Suprapubic skin (tissue), 4 donors: Measurements from ENCODE around the gene FAM171A1. TPM values are rescaled to one million over a fixed set of nuclear protein-coding genes. Genes with fewer than 3 reads are reported as not detected.
"Not testable (repeated sequence)": the region's sequence is repeated elsewhere in the genome, so short reads cannot be mapped to it uniquely, and the experiment has no call there.

Experiments used
- DNase-seq, 2 donors: peaks; one replicate each; pipeline ENCODE4 v3.0.0-alpha.2; 2019; ENCODE audit warnings: low spot score in 2 of 2
- H3K27ac ChIP-seq: fragments of 200-600 bp; sonication (generic); one replicate; pipeline ENCODE4 v1.5.1; 2019
- H3K27me3 ChIP-seq: fragments of 200-600 bp; sonication (generic); one replicate; pipeline ENCODE4 v1.5.1; 2019
- H3K36me3 ChIP-seq: fragments of 200-600 bp; sonication (generic); one replicate; pipeline ENCODE4 v1.5.1; 2019
- H3K4me1 ChIP-seq: fragments of 200-600 bp; sonication (generic); one replicate; pipeline ENCODE4 v1.5.1; 2019
- H3K4me3 ChIP-seq: fragments of 200-600 bp; sonication (generic); one replicate; pipeline ENCODE4 v1.5.1; 2019; ENCODE audit warnings: mild to moderate bottlenecking
- H3K9me3 ChIP-seq: fragments of 200-600 bp; sonication (generic); one replicate; pipeline ENCODE4 v1.5.1; 2019
- EP300 ChIP-seq: sonication (generic); formaldehyde crosslinking; IDR thresholded peaks from one replicate; pipeline ENCODE4 v1.6.1; 2017; ENCODE audit warnings: antibody characterized with exemption
- POLR2A ChIP-seq, 2 donors: fragments of 450-650 bp; IDR thresholded peaks; one replicate each; pipeline ENCODE4 v1.6.1; 2017; ENCODE audit warnings: antibody characterized with exemption in 2 of 2, mild to moderate bottlenecking in 2 of 2, moderate library complexity in 2 of 2
- POLR2AphosphoS5 ChIP-seq, 3 donors: sonication (generic); formaldehyde crosslinking; IDR thresholded peaks; one replicate each; pipeline ENCODE4 v1.6.1; 2017; ENCODE audit warnings: antibody characterized with exemption in 3 of 3
- WGBS: methylation state at CpG from one replicate; pipeline ENCODE4 v1.1.5; 2018; 5-methylcytosine and 5-hydroxymethylcytosine counted together
- total RNA-seq, 4 donors: library from RNA; depleted of rRNA; stranded (reverse); fragments of >200 nt; gene quantifications; one replicate each; pipeline ENCODE4 v1.1.0, GENCODE V29; 2016
- TF ChIP-seq, protein P1 (sequence below), 2 donors: fragments of 200-600 bp in 1 of 2; fragments of 450-650 bp in 1 of 2; sonication (generic) in 1 of 2; IDR thresholded peaks; one replicate each; pipeline ENCODE4 v1.5.1; 2016 to 2019; ENCODE audit warnings: antibody characterized with exemption in 2 of 2, mild to moderate bottlenecking in 1 of 2, moderate library complexity in 1 of 2

The FAM171A1 gene
- total RNA-seq, 4 donors from 2014 or later = 2.8 to 7.0 (median 5.9) TPM

DNA sequence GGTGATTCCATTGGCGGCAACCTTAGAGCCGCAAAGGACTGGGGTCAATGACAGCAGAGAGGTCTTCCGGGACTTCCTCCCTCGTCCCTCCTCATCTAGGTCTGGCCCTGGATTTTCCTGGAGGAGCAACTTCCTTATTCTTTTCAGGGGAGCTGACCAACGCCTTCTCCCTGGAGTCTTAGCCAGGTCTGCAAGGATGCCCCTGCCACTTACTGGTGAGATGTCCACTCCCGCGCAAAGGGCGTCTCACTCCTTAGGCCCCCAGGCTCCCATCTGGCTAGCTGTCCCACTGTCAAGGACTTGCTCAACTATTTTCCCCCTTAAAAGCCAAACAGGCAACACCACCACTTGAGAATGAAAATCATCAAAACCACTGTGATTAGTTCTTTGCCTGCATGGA lies 160.6 kb downstream of the FAM171A1 start:
- Histone ChIP-seq H3K27me3 (no peaks in the 10 kb centered on the region), H3K4me3 (no peak overlapping the region), H3K36me3 (peaks cover 14% of the 10 kb centered on the region), H3K4me1 (peaks cover 6% of the 10 kb centered on the region), H3K27ac (no peak overlapping the region), H3K9me3 (no peaks in the 10 kb centered on the region)
- DNase-seq = no peak
- 92% methylated on average over 8 of the region's 8 CpGs for WGBS
- TF ChIP-seq, protein P1, sequence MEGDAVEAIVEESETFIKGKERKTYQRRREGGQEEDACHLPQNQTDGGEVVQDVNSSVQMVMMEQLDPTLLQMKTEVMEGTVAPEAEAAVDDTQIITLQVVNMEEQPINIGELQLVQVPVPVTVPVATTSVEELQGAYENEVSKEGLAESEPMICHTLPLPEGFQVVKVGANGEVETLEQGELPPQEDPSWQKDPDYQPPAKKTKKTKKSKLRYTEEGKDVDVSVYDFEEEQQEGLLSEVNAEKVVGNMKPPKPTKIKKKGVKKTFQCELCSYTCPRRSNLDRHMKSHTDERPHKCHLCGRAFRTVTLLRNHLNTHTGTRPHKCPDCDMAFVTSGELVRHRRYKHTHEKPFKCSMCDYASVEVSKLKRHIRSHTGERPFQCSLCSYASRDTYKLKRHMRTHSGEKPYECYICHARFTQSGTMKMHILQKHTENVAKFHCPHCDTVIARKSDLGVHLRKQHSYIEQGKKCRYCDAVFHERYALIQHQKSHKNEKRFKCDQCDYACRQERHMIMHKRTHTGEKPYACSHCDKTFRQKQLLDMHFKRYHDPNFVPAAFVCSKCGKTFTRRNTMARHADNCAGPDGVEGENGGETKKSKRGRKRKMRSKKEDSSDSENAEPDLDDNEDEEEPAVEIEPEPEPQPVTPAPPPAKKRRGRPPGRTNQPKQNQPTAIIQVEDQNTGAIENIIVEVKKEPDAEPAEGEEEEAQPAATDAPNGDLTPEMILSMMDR (IDR thresholded peaks at IDR 0.05) = no peak
- TF ChIP-seq POLR2AphosphoS5 (IDR thresholded peaks at IDR 0.05) = no peak
- TF ChIP-seq EP300 = no peak
- TF ChIP-seq POLR2A (IDR thresholded peaks at IDR 0.05) = no peak

DNA sequence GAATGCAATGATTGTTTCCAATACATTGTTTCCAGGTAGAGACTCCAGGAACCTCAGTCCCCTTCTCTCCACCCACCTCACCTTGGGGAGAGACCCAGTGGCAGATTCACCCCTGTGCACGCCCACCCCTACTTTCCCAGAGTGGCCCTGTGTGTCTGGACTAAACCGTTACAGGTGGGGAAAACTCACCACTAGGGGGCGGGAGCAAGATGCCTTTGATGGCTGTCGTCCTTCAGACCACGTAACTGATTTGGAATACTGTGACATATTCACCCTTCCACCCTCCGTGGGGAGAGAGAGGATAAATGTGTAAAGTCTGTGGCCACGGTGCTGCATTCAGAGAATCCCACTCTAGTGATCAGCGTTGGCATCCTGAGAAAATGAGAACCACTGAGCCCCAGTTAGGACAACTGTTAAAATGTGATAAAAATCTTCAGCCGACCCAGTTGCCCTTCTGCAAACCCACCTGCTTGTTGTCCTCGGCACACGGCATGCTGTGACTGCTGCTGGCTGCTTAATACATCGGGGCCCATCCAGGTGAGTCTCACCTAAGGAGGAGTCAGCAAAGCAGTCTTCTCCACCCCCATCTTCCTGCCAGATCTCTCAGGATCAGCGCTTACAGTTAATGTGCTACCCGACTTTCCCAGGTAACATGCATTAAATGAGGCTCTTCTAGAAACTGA lies 161.1 kb downstream of the FAM171A1 start:
- H3K9me3 ChIP-seq = no peaks in the 10 kb centered on the region
- H3K4me1 ChIP-seq = peaks cover 6% of the 10 kb centered on the region
- TF ChIP-seq, protein P1 (IDR thresholded peaks at IDR 0.05) = peak; percentile 50 to 79
- TF ChIP-seq EP300 = no peak
- DNase-seq = peak; percentile 80 to 90
- no peaks in the 10 kb centered on the region for H3K27me3 ChIP-seq
- H3K27ac ChIP-seq = no peak overlapping the region
- WGBS = 26% methylated on average over 14 of the region's 14 CpGs
- H3K4me3 ChIP-seq = no peak overlapping the region
- peaks cover 14% of the 10 kb centered on the region for H3K36me3 ChIP-seq

DNA sequence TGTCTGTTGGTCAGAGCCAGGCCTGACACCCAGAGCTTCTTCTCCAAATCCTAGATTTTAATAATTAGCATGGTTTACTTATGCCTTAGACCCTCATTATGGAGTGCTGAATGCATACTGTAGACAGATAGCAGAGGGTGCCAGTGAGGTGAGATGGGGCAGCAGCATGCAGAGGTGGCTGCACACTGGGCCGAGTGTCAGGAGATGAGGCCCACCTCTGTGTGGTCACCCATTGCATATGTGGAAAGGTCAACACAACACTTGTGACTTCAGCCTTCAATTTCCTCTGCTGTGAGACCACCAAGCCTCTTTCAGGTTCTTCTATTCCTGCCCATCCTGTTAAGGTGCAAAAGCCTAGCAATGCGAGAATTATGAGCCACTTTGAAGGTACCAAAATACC lies 162.9 kb downstream of the FAM171A1 start:
- no peak overlapping the region for H3K27ac ChIP-seq
- no peaks in the 10 kb centered on the region for H3K27me3 ChIP-seq
- peaks cover 6% of the 10 kb centered on the region for H3K4me1 ChIP-seq
- 97% methylated on average over 2 of the region's 2 CpGs for WGBS
- TF ChIP-seq POLR2A (IDR thresholded peaks at IDR 0.05) (no peak), POLR2AphosphoS5 (IDR thresholded peaks at IDR 0.05) (no peak), EP300 (no peak)
- TF ChIP-seq, protein P1 (IDR thresholded peaks at IDR 0.05) = no peak
- DNase-seq = no peak
- H3K9me3 ChIP-seq = no peaks in the 10 kb centered on the region
- peaks cover 3% of the 10 kb centered on the region for H3K36me3 ChIP-seq
- no peak overlapping the region for H3K4me3 ChIP-seq

DNA sequence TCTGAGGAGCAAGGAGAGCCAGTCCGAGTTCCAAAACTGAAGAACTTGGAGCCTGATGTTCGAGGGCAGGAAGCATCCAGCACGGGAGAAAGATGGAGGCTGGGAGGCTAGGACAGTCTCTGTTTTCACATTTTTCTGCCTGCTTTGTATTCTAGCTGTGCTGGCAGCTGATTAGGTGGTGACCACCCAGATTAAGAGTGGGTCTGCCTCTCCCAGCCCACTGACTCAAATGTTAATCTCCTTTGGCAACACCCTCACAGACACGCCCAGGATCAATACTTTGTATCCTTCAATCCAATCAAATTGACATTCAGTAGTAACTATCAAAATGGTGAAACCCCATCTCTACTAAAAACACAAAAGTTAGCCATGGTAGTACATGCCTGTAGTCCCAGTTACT lies 163.7 kb downstream of the FAM171A1 start:
- WGBS = 100% methylated on average over 4 of the region's 4 CpGs
- H3K4me3 ChIP-seq, H3K36me3 ChIP-seq, H3K4me1 ChIP-seq, H3K9me3 ChIP-seq, H3K27ac ChIP-seq, H3K27me3 ChIP-seq: not testable (repeated sequence)
- DNase-seq = peak in 1 of 2 donors; percentile 18

DNA sequence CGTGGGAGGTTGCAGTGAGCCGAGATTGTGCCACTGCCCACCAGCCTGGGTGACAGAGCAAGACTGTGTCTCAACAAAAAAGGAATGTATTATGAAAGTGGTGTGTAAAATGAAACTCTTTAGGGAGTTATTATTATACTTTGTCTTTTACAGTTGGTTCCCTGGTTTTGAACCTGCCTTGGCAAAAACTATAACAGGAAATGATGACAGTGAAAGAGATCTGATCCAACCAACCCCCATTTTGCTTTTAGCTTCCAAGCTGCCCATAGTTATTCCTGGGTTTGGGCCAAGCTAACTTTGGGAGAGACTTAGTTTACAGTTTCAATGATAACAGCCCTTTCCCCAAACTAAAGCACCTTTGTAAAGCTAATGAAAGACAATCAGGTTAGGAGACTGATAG lies 168.4 kb downstream of the FAM171A1 start:
- no peaks in the 10 kb centered on the region for H3K4me1 ChIP-seq
- no peak for TF ChIP-seq POLR2A (IDR thresholded peaks at IDR 0.05)
- no peak for TF ChIP-seq EP300
- TF ChIP-seq POLR2AphosphoS5 (IDR thresholded peaks at IDR 0.05) = no peak
- TF ChIP-seq, protein P1 (IDR thresholded peaks at IDR 0.05) = no peak
- WGBS = 90% methylated on average over 2 of the region's 2 CpGs

DNA sequence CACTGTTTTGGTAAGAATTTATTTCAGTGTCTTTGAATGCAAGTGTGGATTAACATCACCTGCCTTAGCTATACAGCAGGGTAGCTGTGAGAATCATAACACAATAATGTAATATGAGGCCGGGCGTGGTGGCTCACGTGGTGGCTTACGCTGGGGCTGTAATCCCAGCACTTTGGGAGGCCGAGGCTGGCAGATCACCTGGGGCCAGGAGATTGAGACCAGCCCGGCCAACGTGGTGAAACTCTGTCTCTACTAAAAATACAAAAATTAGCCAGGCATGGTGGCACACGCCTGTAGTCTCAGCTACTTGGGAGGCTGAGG lies 168.8 kb downstream of the FAM171A1 start:
- not testable (repeated sequence) for H3K9me3 ChIP-seq, H3K27ac ChIP-seq

More for the DNA sequence above, 168.4 kb downstream of the FAM171A1 start:
- no peak overlapping the region for H3K4me3 ChIP-seq
- no peaks in the 10 kb centered on the region for H3K9me3 ChIP-seq
- no peaks in the 10 kb centered on the region for H3K27me3 ChIP-seq
- no peaks in the 10 kb centered on the region for H3K36me3 ChIP-seq
- no peak overlapping the region for H3K27ac ChIP-seq
- DNase-seq = no peak

More for the DNA sequence above, 168.8 kb downstream of the FAM171A1 start:
- not testable (repeated sequence) for H3K4me3 ChIP-seq, H3K4me1 ChIP-seq, H3K36me3 ChIP-seq, H3K27me3 ChIP-seq, DNase-seq
- 92% methylated on average over 8 of the region's 8 CpGs for WGBS
